ENCODE results near the gene ST6GALNAC4. TPM values are rescaled to one million over a fixed set of nuclear protein-coding genes. Genes with fewer than 3 reads are reported as not detected.

The ST6GALNAC4 gene
- total RNA-seq, 5 donors from 2014 or later (not counting 1 experiment from before 2014, with no cell fraction given): 24.9 to 40.7 (median 35.1) TPM

DNA sequence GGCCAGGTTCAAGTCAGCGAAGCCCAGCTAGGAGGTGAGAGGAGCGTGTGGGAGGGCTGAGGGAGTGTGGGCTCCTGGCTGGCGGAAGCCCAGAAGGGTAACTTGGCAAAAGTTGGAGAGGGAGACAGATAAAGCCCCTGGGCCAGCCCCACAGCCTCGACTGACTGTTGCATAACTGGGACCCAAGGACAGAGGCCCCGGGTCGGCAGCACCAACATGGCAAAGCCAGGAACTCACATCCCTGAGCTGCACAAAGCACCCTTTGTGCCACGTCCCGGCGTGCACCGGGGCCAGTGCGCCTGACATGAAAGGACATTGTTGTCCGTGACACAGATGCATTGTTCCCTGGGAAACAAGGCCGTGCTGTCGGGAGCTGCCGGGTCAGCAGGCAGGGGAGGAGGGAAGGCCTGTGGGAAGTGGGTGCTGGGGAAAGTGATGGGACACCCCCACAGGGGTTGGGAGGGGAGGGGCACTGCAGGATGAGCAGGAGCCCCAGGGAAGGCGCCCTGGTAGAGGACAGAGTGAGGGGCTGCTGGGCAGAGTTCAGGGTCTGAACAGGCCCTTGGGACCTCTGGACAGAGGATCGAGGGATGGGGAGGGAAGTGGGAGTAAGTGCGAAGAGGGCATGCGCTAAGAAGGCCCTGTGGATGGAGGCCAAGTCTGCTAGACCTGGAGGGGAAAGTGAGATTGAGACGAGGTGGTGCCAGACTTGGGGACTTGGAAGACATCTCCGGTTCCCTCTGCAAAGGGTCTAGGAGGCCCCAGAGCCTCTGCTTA lies 33.9 kb upstream of the ST6GALNAC4 start:
- CTCF ChIA-PET: no interaction called here

DNA sequence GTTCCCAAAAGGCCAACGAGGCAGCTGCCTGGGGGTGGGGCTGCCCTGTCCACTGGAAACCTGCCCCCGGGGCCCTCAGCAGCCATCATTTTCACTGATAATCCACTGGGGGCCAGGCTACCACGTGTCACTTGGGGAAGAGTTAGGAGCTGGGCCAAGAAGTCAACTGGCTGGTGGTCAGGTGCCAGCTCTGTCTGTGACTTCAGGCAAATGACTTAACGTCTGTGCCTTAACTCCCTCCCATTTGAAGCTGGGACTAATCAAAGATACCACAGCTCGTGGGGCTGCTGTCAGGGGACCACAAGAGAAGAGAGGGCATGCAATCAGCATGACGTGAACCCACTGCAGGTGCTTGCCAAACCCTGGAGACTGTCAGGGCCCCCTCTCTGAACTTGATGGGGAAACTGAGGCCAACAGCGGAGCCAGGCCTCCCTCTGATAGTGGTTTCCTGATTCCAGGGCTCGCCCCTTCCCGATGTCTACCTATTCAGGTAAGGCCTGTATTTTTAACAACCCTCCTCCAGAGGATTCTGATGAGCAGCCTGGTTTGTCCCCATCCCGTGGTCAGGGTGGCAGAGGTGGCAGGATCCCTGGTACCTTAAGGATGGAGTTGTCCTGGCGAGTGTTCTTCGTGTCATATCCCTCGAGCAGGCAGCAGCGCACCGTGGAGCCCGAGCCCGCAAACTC lies 33.1 kb upstream of the ST6GALNAC4 start:
- POLR2A ChIA-PET: interaction anchor here in 1 of 2 donors (0.6 kb wide), 1 partner anchor 24 kb away, joined by 3 read pairs; no protein-coding TSS in a partner anchor
- Mint-ChIP-seq H3K27ac (peak overlapping the region; percentile 85 to 91), H3K4me3 (peak overlapping the region in 2 of 3 donors; percentile 17 to 68), H3K27me3 (no peaks in the 10 kb centered on the region), H3K36me3 (peaks cover 41% of the 10 kb centered on the region), H3K9me3 (no peaks in the 10 kb centered on the region), H3K4me1 (peaks cover 75 to 82% (median 79%) of the 10 kb centered on the region in 3 donors)
- H3K9me3 ChIP-seq: no peaks in the 10 kb centered on the region
- ATAC-seq (replicated peaks in 1 of 4) (peak in 1 of 4 experiments; percentile 45), DNase-seq (no peak)
- H3K4me1 ChIP-seq (ENCODE audit: control insufficient read depth in 1 of 2, extremely low read depth in 1 of 2, insufficient read depth in 2 of 2, low read length in 2 of 2): peaks cover 49 to 92% of the 10 kb centered on the region in 2 experiments
- peaks cover 32 to 67% of the 10 kb centered on the region in 2 donors for H3K36me3 ChIP-seq (ENCODE audit: control insufficient read depth in 2 of 2, extremely low read depth in 1 of 2, insufficient read depth in 1 of 2, low read length in 1 of 2)
- CTCF ChIA-PET: no interaction called here
- WGBS (ENCODE audit: insufficient coverage): 75% methylated on average over 12 of the region's 17 CpGs
- no peaks in the 10 kb centered on the region for H3K27me3 ChIP-seq (replicated peaks in 1 of 2; ENCODE audit: control insufficient read depth in 2 of 2, extremely low read depth in 1 of 2, insufficient read depth in 2 of 2, low read length in 1 of 2)
- H3K27ac ChIP-seq (ENCODE audit: low read length): peak overlapping the region; percentile 46
- H3K4me3 ChIP-seq (ENCODE audit: control insufficient read depth in 1 of 2, extremely low read depth in 1 of 2, low read length in 1 of 2): no peak overlapping the region

More for the DNA sequence above, 33.9 kb upstream of the ST6GALNAC4 start:
- peak overlapping the region; percentile 46 for H3K27ac ChIP-seq (ENCODE audit: low read length)
- peak overlapping the region; percentile 85 to 91 for H3K27ac Mint-ChIP-seq
- no peak overlapping the region for H3K4me3 ChIP-seq (ENCODE audit: control insufficient read depth in 1 of 2, extremely low read depth in 1 of 2, low read length in 1 of 2)
- peaks cover 29 to 60% of the 10 kb centered on the region in 2 donors for H3K36me3 ChIP-seq (ENCODE audit: control insufficient read depth in 2 of 2, extremely low read depth in 1 of 2, insufficient read depth in 1 of 2, low read length in 1 of 2)
- peaks cover 80 to 83% (median 82%) of the 10 kb centered on the region in 3 donors for H3K4me1 Mint-ChIP-seq
- no peaks in the 10 kb centered on the region for H3K9me3 Mint-ChIP-seq
- peak overlapping the region; percentile 34 to 68 (median 39) for H3K4me3 Mint-ChIP-seq
- no peaks in the 10 kb centered on the region for H3K27me3 ChIP-seq (replicated peaks in 1 of 2; ENCODE audit: control insufficient read depth in 2 of 2, extremely low read depth in 1 of 2, insufficient read depth in 2 of 2, low read length in 1 of 2)
- WGBS (ENCODE audit: insufficient coverage): 79% methylated on average over 17 of the region's 21 CpGs
- peaks cover 56 to 94% of the 10 kb centered on the region in 2 experiments for H3K4me1 ChIP-seq (ENCODE audit: control insufficient read depth in 1 of 2, extremely low read depth in 1 of 2, insufficient read depth in 2 of 2, low read length in 2 of 2)
- no peaks in the 10 kb centered on the region for H3K27me3 Mint-ChIP-seq
- no peaks in the 10 kb centered on the region for H3K9me3 ChIP-seq
- ATAC-seq (replicated peaks in 1 of 4): no peak
- H3K36me3 Mint-ChIP-seq: peaks cover 41% of the 10 kb centered on the region
- POLR2A ChIA-PET: interaction anchor here in 1 of 2 donors (0.6 kb wide), 1 partner anchor 24 kb away, joined by 3 read pairs; no protein-coding TSS in a partner anchor
- DNase-seq: no peak

DNA sequence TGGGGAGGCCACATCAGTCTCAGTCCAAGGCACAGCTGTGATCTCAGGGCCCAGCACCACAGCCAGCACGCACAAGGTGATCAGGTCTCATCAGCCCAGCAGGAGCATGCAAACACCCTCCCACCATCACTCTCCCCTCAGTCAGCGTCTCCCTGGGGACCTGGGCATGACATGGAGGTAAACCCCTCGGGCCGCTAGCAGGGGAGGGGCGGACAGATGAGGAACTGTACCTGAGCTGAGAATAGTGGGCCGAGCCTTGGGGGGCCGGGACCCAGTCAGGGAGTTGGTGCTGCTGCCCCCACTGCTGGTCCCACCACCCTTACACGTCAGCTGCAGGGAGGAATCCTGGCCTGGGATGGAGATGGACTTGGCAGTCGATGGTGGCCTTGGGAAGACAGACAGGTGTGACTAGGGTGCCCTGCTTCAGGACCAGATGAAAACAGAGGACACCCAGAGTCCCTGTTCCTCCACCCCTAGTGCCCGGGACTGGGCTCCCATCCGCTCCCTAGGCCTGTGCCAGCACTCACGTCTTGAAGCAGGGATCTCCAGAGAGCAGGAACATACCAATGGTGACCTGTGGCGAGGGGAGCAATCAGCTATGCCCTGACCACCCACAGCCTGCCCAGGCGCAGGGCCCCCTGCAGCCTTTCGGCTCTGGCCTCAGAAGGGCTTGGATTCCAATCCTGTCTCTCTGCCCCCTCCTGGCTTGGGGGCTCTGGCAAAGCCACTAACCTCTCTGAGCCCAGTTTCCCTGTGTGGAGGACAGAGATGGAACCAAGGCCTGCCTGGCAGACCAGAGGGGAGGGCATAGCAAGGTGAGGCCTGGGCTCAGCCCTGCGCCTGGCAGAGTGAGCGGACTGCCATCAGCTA lies 31.2 kb upstream of the ST6GALNAC4 start:
- H3K27me3 Mint-ChIP-seq: no peaks in the 10 kb centered on the region
- ATAC-seq (replicated peaks in 1 of 4) (no peak), DNase-seq (no peak)
- Histone ChIP-seq H3K27me3 (replicated peaks in 1 of 2; ENCODE audit: control insufficient read depth in 2 of 2, extremely low read depth in 1 of 2, insufficient read depth in 2 of 2, low read length in 1 of 2) (no peaks in the 10 kb centered on the region), H3K4me1 (ENCODE audit: control insufficient read depth in 1 of 2, extremely low read depth in 1 of 2, insufficient read depth in 2 of 2, low read length in 2 of 2) (peaks cover 32 to 92% of the 10 kb centered on the region in 2 experiments), H3K4me3 (ENCODE audit: control insufficient read depth in 1 of 2, extremely low read depth in 1 of 2, low read length in 1 of 2) (no peak overlapping the region), H3K36me3 (ENCODE audit: control insufficient read depth in 2 of 2, extremely low read depth in 1 of 2, insufficient read depth in 1 of 2, low read length in 1 of 2) (peaks cover 33 to 86% of the 10 kb centered on the region in 2 donors), H3K27ac (ENCODE audit: low read length) (peak overlapping the region; percentile 28), H3K9me3 (no peaks in the 10 kb centered on the region)
- H3K4me1 Mint-ChIP-seq: peaks cover 72 to 76% (median 75%) of the 10 kb centered on the region in 3 donors
- H3K27ac Mint-ChIP-seq: peak overlapping the region; percentile 62 to 81
- H3K36me3 Mint-ChIP-seq: peaks cover 48% of the 10 kb centered on the region
- POLR2A ChIA-PET: no interaction called here
- CTCF ChIA-PET: interaction anchor here in 1 of 2 donors (1.3 kb wide), 1 partner anchor 86 kb away, joined by 3 read pairs; no protein-coding TSS in a partner anchor
- WGBS (ENCODE audit: insufficient coverage): 83% methylated on average over 13 of the region's 17 CpGs
- no peaks in the 10 kb centered on the region for H3K9me3 Mint-ChIP-seq
- H3K4me3 Mint-ChIP-seq: no peak overlapping the region

DNA sequence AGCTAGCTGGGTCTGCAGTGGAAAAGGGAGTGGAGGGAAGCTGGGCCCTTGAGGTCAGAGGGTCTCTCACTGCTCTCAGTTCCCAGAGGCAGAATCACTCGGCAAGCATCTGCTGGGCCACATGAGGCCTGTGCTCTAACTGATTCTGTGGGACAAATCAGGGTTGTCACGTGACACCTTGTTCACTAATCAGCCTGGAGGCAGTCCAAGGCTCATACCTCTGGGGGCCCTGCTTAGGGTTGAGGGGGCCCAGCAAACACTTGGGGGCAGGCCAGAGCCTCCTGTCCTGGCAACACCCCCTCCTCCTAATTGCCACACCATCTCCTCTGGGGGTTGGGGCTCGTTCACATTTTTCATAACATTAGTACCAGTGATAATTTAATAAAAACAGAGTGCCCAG lies 29.9 kb upstream of the ST6GALNAC4 start:
- CTCF ChIA-PET: interaction anchor here in 1 of 2 donors (1.3 kb wide), 1 partner anchor 88 kb away, joined by 3 read pairs; no protein-coding TSS in a partner anchor
- Histone ChIP-seq H3K4me1 (ENCODE audit: control insufficient read depth in 1 of 2, extremely low read depth in 1 of 2, insufficient read depth in 2 of 2, low read length in 2 of 2) (peaks cover 23 to 90% of the 10 kb centered on the region in 2 experiments), H3K4me3 (ENCODE audit: control insufficient read depth in 1 of 2, extremely low read depth in 1 of 2, low read length in 1 of 2) (no peak overlapping the region), H3K27me3 (replicated peaks in 1 of 2; ENCODE audit: control insufficient read depth in 2 of 2, extremely low read depth in 1 of 2, insufficient read depth in 2 of 2, low read length in 1 of 2) (no peaks in the 10 kb centered on the region), H3K36me3 (ENCODE audit: control insufficient read depth in 2 of 2, extremely low read depth in 1 of 2, insufficient read depth in 1 of 2, low read length in 1 of 2) (peaks cover 30 to 92% of the 10 kb centered on the region in 2 donors), H3K27ac (ENCODE audit: low read length) (no peak overlapping the region), H3K9me3 (no peaks in the 10 kb centered on the region)
- ATAC-seq (replicated peaks in 1 of 4) (no peak), DNase-seq (no peak)
- POLR2A ChIA-PET: no interaction called here
- Mint-ChIP-seq H3K36me3 (peaks cover 57% of the 10 kb centered on the region), H3K4me3 (peak overlapping the region in 1 of 3 donors; percentile 3), H3K27me3 (no peaks in the 10 kb centered on the region), H3K4me1 (peaks cover 66 to 68% (median 66%) of the 10 kb centered on the region in 3 donors), H3K27ac (peak overlapping the region in 1 of 2 donors; percentile 62), H3K9me3 (no peaks in the 10 kb centered on the region)
- WGBS (ENCODE audit: insufficient coverage): 94% methylated on average over 2 of the region's 3 CpGs

DNA sequence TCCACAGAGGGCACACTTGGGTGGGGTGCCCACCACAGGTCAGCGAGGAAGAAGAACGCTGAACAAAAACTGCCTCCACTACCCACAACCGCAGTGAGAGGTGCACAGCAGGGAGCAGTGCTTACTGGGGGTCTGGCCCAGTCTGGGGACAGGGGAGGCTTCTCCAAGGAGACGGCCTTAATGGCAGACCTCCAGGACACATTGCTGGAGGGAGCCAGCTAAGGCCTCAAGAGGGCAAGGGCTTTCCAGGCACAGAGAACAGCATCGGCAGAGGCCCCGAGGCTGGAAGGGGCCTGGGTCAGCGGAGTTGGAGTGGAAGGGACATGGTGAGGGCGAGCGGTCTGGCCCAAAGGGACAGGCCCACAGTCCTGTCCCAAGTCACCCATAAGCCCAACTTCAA lies 29.1 kb upstream of the ST6GALNAC4 start:
- no peaks in the 10 kb centered on the region for H3K9me3 ChIP-seq
- H3K27ac Mint-ChIP-seq: peak overlapping the region; percentile 11 to 59
- DNase-seq (no peak), ATAC-seq (replicated peaks in 1 of 4) (no peak)
- peaks cover 27 to 94% of the 10 kb centered on the region in 2 donors for H3K36me3 ChIP-seq (ENCODE audit: control insufficient read depth in 2 of 2, extremely low read depth in 1 of 2, insufficient read depth in 1 of 2, low read length in 1 of 2)
- H3K9me3 Mint-ChIP-seq: no peaks in the 10 kb centered on the region
- peaks cover 59 to 62% (median 61%) of the 10 kb centered on the region in 3 donors for H3K4me1 Mint-ChIP-seq
- H3K27ac ChIP-seq (ENCODE audit: low read length): no peak overlapping the region
- no peaks in the 10 kb centered on the region for H3K27me3 Mint-ChIP-seq
- no peak overlapping the region for H3K4me3 Mint-ChIP-seq
- no peaks in the 10 kb centered on the region for H3K27me3 ChIP-seq (replicated peaks in 1 of 2; ENCODE audit: control insufficient read depth in 2 of 2, extremely low read depth in 1 of 2, insufficient read depth in 2 of 2, low read length in 1 of 2)
- peaks cover 19 to 84% of the 10 kb centered on the region in 2 experiments for H3K4me1 ChIP-seq (ENCODE audit: control insufficient read depth in 1 of 2, extremely low read depth in 1 of 2, insufficient read depth in 2 of 2, low read length in 2 of 2)
- 97% methylated on average over 3 of the region's 9 CpGs for WGBS (ENCODE audit: insufficient coverage)
- POLR2A ChIA-PET: no interaction called here
- H3K4me3 ChIP-seq (ENCODE audit: control insufficient read depth in 1 of 2, extremely low read depth in 1 of 2, low read length in 1 of 2): no peak overlapping the region
- peaks cover 54% of the 10 kb centered on the region for H3K36me3 Mint-ChIP-seq
- CTCF ChIA-PET: no interaction called here
